H1 (cell line): ENCODE results near the gene MBNL3. TPM values are rescaled to one million over a fixed set of nuclear protein-coding genes. Genes with fewer than 3 reads are reported as not detected.

ENCODE experiments used
- CTCF ChIA-PET: fragments of 300-600 bp; sonication (Branson Sonifier 250); formaldehyde crosslinking; loops from one replicate; lab custom pipeline; 2021; ENCODE audit not compliant: partially characterized antibody; lab: Charles Lee
- POLR2A ChIA-PET: fragments of 300-600 bp; sonication (Branson Sonifier 250); formaldehyde crosslinking; loops from one replicate; lab custom pipeline; 2021; ENCODE audit warnings: inconsistent platforms; ENCODE audit not compliant: partially characterized antibody; lab: Charles Lee
- DNase-seq, 2 experiments: peaks; one replicate each; pipeline versions ENCODE4 v3.0.0 to v3.0.0-alpha.2; 2010 to 2022; ENCODE audit warnings: low spot score in 2 of 2, low read depth in 1 of 2, mixed read lengths in 1 of 2
- FAIRE-seq: peaks from 2 replicates; lab custom pipeline; 2011; peaks lifted over from hg19 to GRCh38; lab: Jason Lieb, UNC
- H2AFZ ChIP-seq: 2 replicates; pipeline ENCODE4 v1.8.1; 2012; ENCODE audit warnings: low read length, inconsistent platforms
- H2AK5ac ChIP-seq: 2 replicates; pipeline ENCODE4 v1.6.1; 2013; ENCODE audit warnings: low read depth, low read length
- H2BK120ac ChIP-seq: replicated peaks from 2 replicates; pipeline ENCODE3; 2013; ENCODE audit warnings: low read depth, low read length, inconsistent platforms
- H2BK12ac ChIP-seq: 2 replicates; pipeline ENCODE4 v1.6.1; 2013; ENCODE audit warnings: low read depth, low read length
- H2BK15ac ChIP-seq: 2 replicates; pipeline ENCODE4 v1.6.1; 2013; ENCODE audit warnings: low read length
- H2BK20ac ChIP-seq: 2 replicates; pipeline ENCODE4 v1.6.1; 2013; ENCODE audit warnings: low read length
- H2BK5ac ChIP-seq: 2 replicates; pipeline ENCODE4 v1.6.1; 2013; ENCODE audit warnings: low read depth, low read length
- H3K14ac ChIP-seq: 2 replicates; pipeline ENCODE4 v1.6.1; 2013; ENCODE audit warnings: inconsistent platforms; ENCODE audit not compliant: insufficient read length
- H3K18ac ChIP-seq: 2 replicates; pipeline ENCODE4 v1.6.1; 2013; ENCODE audit warnings: low read length; ENCODE audit errors: extremely low read depth
- H3K23ac ChIP-seq: 2 replicates; pipeline ENCODE4 v1.6.1; 2013; ENCODE audit warnings: inconsistent platforms; ENCODE audit not compliant: insufficient read length
- H3K23me2 ChIP-seq: 2 replicates; pipeline ENCODE4 v1.6.1; 2013; ENCODE audit warnings: low read depth, low read length
- H3K27ac ChIP-seq: 2 replicates; pipeline ENCODE4 v1.6.1; 2011; ENCODE audit warnings: low read depth, low read length, inconsistent platforms
- H3K27me3 ChIP-seq, 4 experiments: replicated peaks in 1 of 4; 1 replicate in 1 of 4; 2 replicates in 3 of 4; pipeline versions ENCODE4 v1.6.1 to v1.8.1; 2011 to 2013; ENCODE audit warnings: low read length in 3 of 4, mild to moderate bottlenecking in 3 of 4, inconsistent platforms in 2 of 4, mixed read lengths in 2 of 4, moderate library complexity in 1 of 4; ENCODE audit not compliant: control insufficient read depth in 3 of 4, insufficient read depth in 3 of 4; ENCODE audit errors: extremely low read depth in 1 of 4
- H3K36me3 ChIP-seq, 4 experiments: 2 replicates each; pipeline versions ENCODE4 v1.6.1 to v1.8.1; 2011 to 2013; ENCODE audit warnings: mild to moderate bottlenecking in 4 of 4, low read length in 3 of 4, moderate library complexity in 2 of 4, control low read depth in 1 of 4, inconsistent platforms in 1 of 4; ENCODE audit not compliant: insufficient read depth in 4 of 4, control insufficient read depth in 2 of 4
- H3K4ac ChIP-seq: replicated peaks from 2 replicates; pipeline ENCODE3; 2013; ENCODE audit warnings: low read length, low read depth, mixed read lengths, inconsistent platforms; ENCODE audit not compliant: insufficient read length
- H3K4me1 ChIP-seq, 4 experiments: replicated peaks in 1 of 4; 1 replicate in 1 of 4; 2 replicates in 3 of 4; pipeline versions ENCODE4 v1.6.1 to v1.8.1; 2011 to 2013; ENCODE audit warnings: low read length in 3 of 4, inconsistent platforms in 2 of 4, mixed read lengths in 1 of 4; ENCODE audit not compliant: insufficient read depth in 4 of 4, control insufficient read depth in 3 of 4
- H3K4me2 ChIP-seq, 2 experiments: 2 replicates each; pipeline versions ENCODE4 v1.6.1 to v1.8.1; 2011 to 2013; ENCODE audit warnings: low read depth in 2 of 2, low read length in 2 of 2, control low read depth in 1 of 2, inconsistent platforms in 1 of 2, mild to moderate bottlenecking in 1 of 2; ENCODE audit not compliant: insufficient read depth in 1 of 2
- H3K4me3 ChIP-seq, 4 experiments: fragments of 200-600, 300-600 bp in 1 of 4; sonication (generic), shearing (Covaris generic), sonication (Bioruptor Twin) in 1 of 4; 2 replicates each; pipeline versions ENCODE4 v1.5.1 to v1.8.1; 2011 to 2016; ENCODE audit warnings: low read length in 4 of 4, low read depth in 3 of 4, control low read depth in 2 of 4, inconsistent platforms in 2 of 4, mild to moderate bottlenecking in 2 of 4, mixed read lengths in 1 of 4, moderate library complexity in 1 of 4; ENCODE audit not compliant: insufficient read depth in 2 of 4; ENCODE audit errors: extremely low read depth in 1 of 4
- H3K56ac ChIP-seq: replicated peaks from 2 replicates; pipeline ENCODE3; 2013; ENCODE audit warnings: low read depth, mild to moderate bottlenecking, mixed read lengths, low read length, inconsistent platforms; ENCODE audit not compliant: insufficient read length
- H3K79me1 ChIP-seq: 2 replicates; pipeline ENCODE4 v1.6.1; 2013; ENCODE audit warnings: low read depth, low read length, control low read depth
- H3K79me2 ChIP-seq, 2 experiments: 2 replicates each; pipeline versions ENCODE4 v1.6.1 to v1.8.1; 2012 to 2013; ENCODE audit warnings: low read length in 2 of 2, mild to moderate bottlenecking in 2 of 2, inconsistent platforms in 1 of 2; ENCODE audit not compliant: insufficient read depth in 2 of 2, control insufficient read depth in 1 of 2
- H3K9ac ChIP-seq, 4 experiments: replicated peaks in 1 of 4; 1 replicate in 1 of 4; 2 replicates in 3 of 4; pipeline versions ENCODE4 v1.6.1 to v1.8.1; 2011 to 2013; ENCODE audit warnings: low read depth in 3 of 4, low read length in 3 of 4, control low read depth in 2 of 4, mild to moderate bottlenecking in 2 of 4, moderate library complexity in 2 of 4, inconsistent platforms in 1 of 4; ENCODE audit errors: extremely low read depth in 1 of 4
- H3K9me3 ChIP-seq, 2 experiments: 2 replicates each; pipeline versions ENCODE4 v1.6.1 to v1.8.1; 2012 to 2013; ENCODE audit warnings: mild to moderate bottlenecking in 2 of 2, moderate library complexity in 2 of 2, control low read depth in 1 of 2, inconsistent platforms in 1 of 2, low read depth in 1 of 2, low read length in 1 of 2, mixed read lengths in 1 of 2; ENCODE audit not compliant: insufficient read depth in 2 of 2
- H4K20me1 ChIP-seq, 2 experiments: replicated peaks in 1 of 2; 2 replicates each; pipeline versions ENCODE3 to v1.8.1; 2011 to 2013; ENCODE audit warnings: inconsistent platforms in 2 of 2, low read length in 2 of 2, mild to moderate bottlenecking in 1 of 2; ENCODE audit not compliant: insufficient read depth in 2 of 2, control insufficient read depth in 1 of 2
- H4K5ac ChIP-seq: 2 replicates; pipeline ENCODE4 v1.6.1; 2013; ENCODE audit warnings: low read length, low read depth, mixed read lengths, inconsistent platforms; ENCODE audit not compliant: insufficient read length
- H4K8ac ChIP-seq: 2 replicates; pipeline ENCODE4 v1.8.0; 2013; ENCODE audit warnings: mild to moderate bottlenecking, moderate library complexity, low read length, inconsistent platforms; ENCODE audit not compliant: insufficient read depth; ENCODE audit errors: extremely low read depth
- H4K91ac ChIP-seq: replicated peaks from 2 replicates; pipeline ENCODE3; 2013; ENCODE audit warnings: low read length, mixed read lengths, inconsistent platforms; ENCODE audit not compliant: insufficient read length
- CBX8 ChIP-seq: fragments of 300-800, 300-1000 bp; sonication (generic); IDR thresholded peaks from 2 replicates; pipeline ENCODE4 v1.7.1; 2016; ENCODE audit warnings: low read depth, low read length, borderline replicate concordance
- polyA plus RNA-seq, 7 experiments: library from polyadenylated mRNA; depleted of rRNA in 3 of 7; stranded (reverse) in 5 of 7; unstranded in 2 of 7; fragments of >200 nt in 5 of 7; fragments of 200-250 nt in 2 of 7; gene quantifications; 1 replicate in 5 of 7; 2 replicates in 1 of 7; 4 replicates in 1 of 7; pipeline versions ENCODE4 v1.2.1 to v1.2.3, GENCODE V29; 2011 to 2013; ENCODE audit warnings: missing spikeins in 2 of 7, mixed read lengths in 2 of 7
- total RNA-seq: library from RNA; stranded (reverse); fragmentation: NEBNext Ultra II Directional; extraction: Animal tissue kit (Norgen Biotek cat#: 25700); gene quantifications from 2 replicates; pipeline ENCODE4 v1.2.1, GENCODE V29; 2021

Gene MBNL3
- total and polyA plus RNA-seq, 2 of the 8 experiments (the other 6 are each of a cell fraction or from before 2014, with no cell fraction given): 3.5 to 4.3 TPM

- H3K4me1 ChIP-seq: peaks cover 0 to 4% (median 1%) of the 10 kb centered on the region in 4 experiments; a peak in 3 of 7 replicates
- peaks cover 0 to 2% (median 0%) of the 10 kb centered on the region in 4 experiments; a peak in 1 of 8 replicates for H3K36me3 ChIP-seq
- no peaks in the 10 kb centered on the region for H3K23me2 ChIP-seq
- no peak for FAIRE-seq
- no peak overlapping the region for H3K18ac ChIP-seq
- ChIA-PET POLR2A (no interaction called here), CTCF (interaction anchor here (1.0 kb wide), 1 partner anchor 245 kb away, joined by 4 read pairs; no protein-coding TSS in a partner anchor)
- H3K27ac ChIP-seq: no peak overlapping the region
- no peak overlapping the region for H3K23ac ChIP-seq
- H4K20me1 ChIP-seq: peaks cover 0 to 6% of the 10 kb centered on the region in 2 experiments
- H3K56ac ChIP-seq: no peak overlapping the region
- no peak overlapping the region for H3K9ac ChIP-seq
- no peak overlapping the region for H3K4me3 ChIP-seq
- no peak overlapping the region for H3K14ac ChIP-seq
- no peak overlapping the region for H4K8ac ChIP-seq
- H2AK5ac ChIP-seq: no peak overlapping the region
- H4K91ac ChIP-seq: no peak overlapping the region
- no peak overlapping the region for H2BK20ac ChIP-seq
- no peaks in the 10 kb centered on the region for H3K79me2 ChIP-seq
- H3K4ac ChIP-seq: no peak overlapping the region
- no peak overlapping the region for H2BK5ac ChIP-seq
- no peaks in the 10 kb centered on the region for H3K79me1 ChIP-seq
- no peak for TF ChIP-seq CBX8
- TF ChIP-seq, all 59 proteins: peak for 0
- Histone ChIP-seq H2BK15ac (no peak overlapping the region), H2AFZ (no peak overlapping the region), H2BK12ac (no peak overlapping the region), H3K27me3 (peaks cover 12 to 44% (median 31%) of the 10 kb centered on the region in 4 experiments), H3K4me2 (no peak overlapping the region), H4K5ac (no peak overlapping the region), H3K9me3 (no peaks in the 10 kb centered on the region), H2BK120ac (no peak overlapping the region)
- DNase-seq: no peak
Observed at GRCh38 chrX:132367984-132368383, 120.9 kb downstream of the MBNL3 start.
